ENCODE data around the gene CHID1. TPM values are rescaled to one million over a fixed set of nuclear protein-coding genes. Genes with fewer than 3 reads are reported as not detected.

The CHID1 gene
- total RNA-seq, 1 donor from 2014 or later = 56.6 TPM

DNA sequence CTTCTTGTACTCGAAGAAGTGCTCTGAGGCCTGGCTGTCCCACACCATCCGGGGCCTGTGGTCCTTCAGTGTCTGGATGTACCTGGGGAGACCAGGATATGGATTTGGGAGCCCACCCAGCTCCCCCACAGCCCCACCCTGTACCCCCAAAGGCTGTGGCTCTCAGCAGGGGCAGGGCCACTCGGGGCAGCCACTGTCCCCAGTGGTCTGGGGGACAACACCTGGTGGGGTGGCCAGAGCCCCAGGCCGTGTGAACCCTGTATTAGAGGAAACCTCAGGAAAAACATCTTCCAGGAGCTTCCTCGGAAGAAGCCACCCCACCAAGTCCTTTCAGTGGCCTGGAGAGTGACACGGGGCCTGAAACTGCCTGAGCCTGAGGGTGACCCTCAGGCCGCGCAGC, 40.2 kb downstream of the CHID1 start:
- DNase-seq (ENCODE audit: low spot score) = no peak

DNA sequence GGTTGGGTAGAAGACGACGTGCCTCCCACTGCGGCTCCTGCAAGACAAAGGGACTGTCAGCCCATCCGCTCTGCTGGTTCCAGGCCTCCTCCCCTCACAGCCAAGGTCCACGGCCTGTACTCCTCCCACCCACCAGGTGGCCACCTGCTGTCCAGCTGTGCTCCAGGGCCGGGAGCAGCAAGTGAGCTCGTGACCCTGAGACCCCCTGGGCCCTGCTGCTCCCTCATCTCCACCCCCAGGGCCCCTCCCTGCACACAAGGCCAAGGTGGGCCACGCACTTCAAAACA, 40.5 kb downstream of the CHID1 start:
- Histone ChIP-seq H3K79me2 (ENCODE audit: low read depth) (no peaks in the 10 kb centered on the region), H3F3A (ENCODE audit: low read depth) (peaks cover 3% of the 10 kb centered on the region), H3K27ac (no peak overlapping the region), H3K4me3 (no peak overlapping the region), H4K20me1 (ENCODE audit: low read depth) (peaks cover 19% of the 10 kb centered on the region), H3K9me3 (ENCODE audit: low read depth) (no peaks in the 10 kb centered on the region), H3K27me3 (no peaks in the 10 kb centered on the region), H3K4me2 (no peak overlapping the region), H2AFZ (replicated peaks) (no peak overlapping the region), H3K36me3 (no peaks in the 10 kb centered on the region), H3K9ac (no peak overlapping the region), H3K4me1 (no peaks in the 10 kb centered on the region)
- H3K27me3 Mint-ChIP-seq (ENCODE audit: insufficient read depth, low read depth) = peaks cover 4% of the 10 kb centered on the region
- no peaks in the 10 kb centered on the region for H3K9me3 Mint-ChIP-seq
- H3K36me3 Mint-ChIP-seq = peaks cover 3% of the 10 kb centered on the region
- H3K4me3 Mint-ChIP-seq = no peak overlapping the region
- peak overlapping the region; percentile 25 for H3K27ac Mint-ChIP-seq
- TF ChIP-seq EZH2 (IDR thresholded peaks at IDR 0.05) (no peak), EZH2phosphoT487 (IDR thresholded peaks at IDR 0.05) (no peak)
- TF ChIP-seq, protein P1, sequence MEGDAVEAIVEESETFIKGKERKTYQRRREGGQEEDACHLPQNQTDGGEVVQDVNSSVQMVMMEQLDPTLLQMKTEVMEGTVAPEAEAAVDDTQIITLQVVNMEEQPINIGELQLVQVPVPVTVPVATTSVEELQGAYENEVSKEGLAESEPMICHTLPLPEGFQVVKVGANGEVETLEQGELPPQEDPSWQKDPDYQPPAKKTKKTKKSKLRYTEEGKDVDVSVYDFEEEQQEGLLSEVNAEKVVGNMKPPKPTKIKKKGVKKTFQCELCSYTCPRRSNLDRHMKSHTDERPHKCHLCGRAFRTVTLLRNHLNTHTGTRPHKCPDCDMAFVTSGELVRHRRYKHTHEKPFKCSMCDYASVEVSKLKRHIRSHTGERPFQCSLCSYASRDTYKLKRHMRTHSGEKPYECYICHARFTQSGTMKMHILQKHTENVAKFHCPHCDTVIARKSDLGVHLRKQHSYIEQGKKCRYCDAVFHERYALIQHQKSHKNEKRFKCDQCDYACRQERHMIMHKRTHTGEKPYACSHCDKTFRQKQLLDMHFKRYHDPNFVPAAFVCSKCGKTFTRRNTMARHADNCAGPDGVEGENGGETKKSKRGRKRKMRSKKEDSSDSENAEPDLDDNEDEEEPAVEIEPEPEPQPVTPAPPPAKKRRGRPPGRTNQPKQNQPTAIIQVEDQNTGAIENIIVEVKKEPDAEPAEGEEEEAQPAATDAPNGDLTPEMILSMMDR (IDR thresholded peaks at IDR 0.05) = no peak
- no peaks in the 10 kb centered on the region for H3K4me1 Mint-ChIP-seq
- DNase-seq (ENCODE audit: low spot score) = no peak

More for the DNA sequence above, 40.2 kb downstream of the CHID1 start:
- Mint-ChIP-seq H3K9me3 (no peaks in the 10 kb centered on the region), H3K4me3 (no peak overlapping the region), H3K4me1 (no peaks in the 10 kb centered on the region), H3K27me3 (ENCODE audit: insufficient read depth, low read depth) (peaks cover 5% of the 10 kb centered on the region), H3K36me3 (peaks cover 5% of the 10 kb centered on the region), H3K27ac (peak overlapping the region; percentile 25)
- Histone ChIP-seq H2AFZ (replicated peaks) (no peak overlapping the region), H3K4me3 (no peak overlapping the region), H3K9ac (no peak overlapping the region), H3K4me1 (no peaks in the 10 kb centered on the region), H3K4me2 (no peak overlapping the region), H3F3A (ENCODE audit: low read depth) (peaks cover 3% of the 10 kb centered on the region), H3K79me2 (ENCODE audit: low read depth) (no peaks in the 10 kb centered on the region), H3K36me3 (no peaks in the 10 kb centered on the region), H4K20me1 (ENCODE audit: low read depth) (peaks cover 19% of the 10 kb centered on the region), H3K27ac (no peak overlapping the region), H3K27me3 (no peaks in the 10 kb centered on the region), H3K9me3 (ENCODE audit: low read depth) (no peaks in the 10 kb centered on the region)
- TF ChIP-seq, protein P1 (IDR thresholded peaks at IDR 0.05) = no peak
- TF ChIP-seq EZH2phosphoT487 (IDR thresholded peaks at IDR 0.05) (no peak), EZH2 (IDR thresholded peaks at IDR 0.05) (no peak)

DNA sequence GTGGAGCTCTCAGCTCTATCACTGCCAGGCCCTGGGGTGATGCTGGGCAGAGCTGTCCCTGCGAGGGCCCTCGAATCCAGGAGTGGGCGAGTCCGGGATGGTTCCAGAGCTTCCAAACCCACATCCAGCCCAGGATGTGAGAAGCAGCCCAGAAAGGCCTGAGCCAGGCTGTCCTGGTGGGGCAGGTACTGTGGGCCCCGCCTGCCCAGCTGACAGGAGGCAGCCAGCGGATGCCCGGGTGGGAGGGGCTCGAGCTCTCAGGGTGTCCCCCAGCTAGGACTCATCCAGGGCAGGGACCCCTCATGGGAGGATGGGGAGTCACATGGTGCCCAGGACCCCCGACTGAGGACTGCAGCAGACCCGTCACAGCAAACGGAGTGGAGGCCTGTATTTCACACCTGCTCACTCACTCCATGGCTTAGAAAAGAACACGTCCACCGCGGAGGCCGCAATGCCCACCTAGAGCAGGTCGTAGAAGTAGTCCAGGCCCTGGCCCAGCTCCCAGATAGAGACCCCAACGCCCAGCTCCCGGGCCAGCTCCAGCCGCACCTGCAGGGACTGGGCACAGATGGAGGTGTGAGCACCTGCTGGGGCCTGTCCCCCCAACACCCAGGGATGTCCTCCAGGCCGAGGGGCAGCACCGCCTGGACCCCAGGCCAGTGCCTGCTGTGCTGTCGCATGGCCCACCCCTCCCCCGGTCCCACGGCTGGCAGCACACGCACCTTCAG, 41.0 kb downstream of the CHID1 start:
- Histone ChIP-seq H4K20me1 (ENCODE audit: low read depth) (peaks cover 19% of the 10 kb centered on the region), H3K4me2 (no peak overlapping the region), H3K36me3 (no peaks in the 10 kb centered on the region), H2AFZ (replicated peaks) (no peak overlapping the region), H3K27ac (no peak overlapping the region), H3K9me3 (ENCODE audit: low read depth) (no peaks in the 10 kb centered on the region), H3K4me1 (no peaks in the 10 kb centered on the region), H3K79me2 (ENCODE audit: low read depth) (no peaks in the 10 kb centered on the region), H3K9ac (no peak overlapping the region), H3F3A (ENCODE audit: low read depth) (peaks cover 3% of the 10 kb centered on the region), H3K27me3 (no peaks in the 10 kb centered on the region), H3K4me3 (no peak overlapping the region)
- Mint-ChIP-seq H3K4me1 (peaks cover 2% of the 10 kb centered on the region), H3K27ac (no peak overlapping the region), H3K36me3 (peaks cover 3% of the 10 kb centered on the region), H3K4me3 (no peak overlapping the region), H3K9me3 (no peaks in the 10 kb centered on the region), H3K27me3 (ENCODE audit: insufficient read depth, low read depth) (peaks cover 4% of the 10 kb centered on the region)
- DNase-seq (ENCODE audit: low spot score) = no peak
- TF ChIP-seq EZH2 (IDR thresholded peaks at IDR 0.05) = no peak
- TF ChIP-seq, protein P1 (IDR thresholded peaks at IDR 0.05) = no peak
- no peak for TF ChIP-seq EZH2phosphoT487 (IDR thresholded peaks at IDR 0.05)
